ENCODE measurements around the gene OPA1.

The OPA1 gene

DNA sequence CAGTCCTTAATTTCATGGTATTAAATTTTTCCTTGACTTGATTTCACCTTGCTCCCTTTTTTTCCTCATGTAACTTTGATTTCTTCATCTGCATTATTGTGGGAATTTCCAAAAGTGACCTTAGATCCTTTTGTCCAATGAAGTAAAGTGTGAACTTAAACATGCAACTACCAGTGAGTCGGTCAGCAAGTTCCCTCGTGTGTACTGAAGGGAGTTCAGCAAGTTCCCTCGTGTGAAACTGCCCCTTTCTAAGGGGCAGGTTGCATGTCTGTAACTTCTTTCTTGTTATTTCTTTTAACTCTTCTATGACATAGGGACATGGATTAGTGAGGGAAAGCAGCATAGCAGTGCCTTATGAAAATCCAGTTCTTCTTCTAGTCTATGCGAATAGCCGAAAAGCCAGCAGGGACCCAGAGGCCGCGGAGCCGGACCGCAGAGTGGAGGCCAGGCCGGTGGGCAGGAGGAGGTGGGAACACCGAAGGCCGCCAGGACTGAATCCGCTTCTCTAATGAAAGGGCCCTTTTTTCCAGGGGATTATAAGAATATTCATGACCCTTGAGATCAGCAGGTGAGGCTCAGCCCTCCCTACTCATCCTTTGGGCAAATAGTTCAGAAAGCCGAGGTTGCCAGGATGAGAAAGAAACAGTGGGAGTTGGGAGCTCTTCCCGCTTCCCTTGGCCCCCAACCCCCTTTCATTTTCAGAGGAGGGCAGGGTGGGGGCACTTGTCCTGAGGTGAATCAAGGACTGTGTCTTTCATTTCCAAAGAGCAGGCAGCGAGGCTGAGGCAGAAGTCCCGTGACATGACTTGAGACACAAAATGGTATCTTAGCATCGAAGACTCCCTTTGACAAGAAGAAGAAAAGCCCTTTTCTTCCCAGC is 117.5 kb downstream of the OPA1 start:
- no peak for DNase-seq

- no peak for DNase-seq
Measured at GRCh38 chr3:193711166-193711485, 118.1 kb downstream of the OPA1 start.

- no peak for DNase-seq
Measured at GRCh38 chr3:193711523-193711963, 118.5 kb downstream of the OPA1 start.

DNA sequence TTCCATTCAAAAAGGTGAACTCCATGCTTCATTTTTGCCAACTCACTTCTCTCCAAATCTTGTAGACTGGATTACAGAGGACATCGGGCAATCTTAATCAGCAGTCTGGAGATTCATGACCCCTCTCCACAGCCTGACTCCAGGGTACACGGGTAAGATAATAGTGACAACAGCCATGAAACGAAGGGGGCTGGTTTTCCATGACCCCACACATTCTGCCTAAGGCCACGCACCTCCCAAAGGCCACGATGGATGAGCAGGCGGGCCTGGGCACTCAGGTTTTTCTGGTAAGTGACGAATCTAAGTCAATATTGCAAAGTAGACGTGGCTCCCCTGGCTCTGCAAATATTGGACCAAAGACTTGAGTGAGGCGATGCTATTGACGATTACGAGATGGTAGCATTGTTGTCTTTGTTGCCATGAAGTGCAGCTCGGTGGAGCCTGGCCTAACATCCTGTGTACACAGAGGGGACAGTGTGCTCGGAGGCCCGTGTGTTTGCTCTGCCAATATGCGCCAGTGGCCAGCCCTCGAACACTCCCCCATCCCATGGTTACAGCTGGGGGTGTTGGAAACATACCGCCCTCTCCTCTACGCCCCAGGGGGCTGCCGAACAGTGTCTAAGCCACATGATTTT is 119.1 kb downstream of the OPA1 start:
- DNase-seq, result peak in 2 of 3 experiments; percentile 82 to 95

DNA sequence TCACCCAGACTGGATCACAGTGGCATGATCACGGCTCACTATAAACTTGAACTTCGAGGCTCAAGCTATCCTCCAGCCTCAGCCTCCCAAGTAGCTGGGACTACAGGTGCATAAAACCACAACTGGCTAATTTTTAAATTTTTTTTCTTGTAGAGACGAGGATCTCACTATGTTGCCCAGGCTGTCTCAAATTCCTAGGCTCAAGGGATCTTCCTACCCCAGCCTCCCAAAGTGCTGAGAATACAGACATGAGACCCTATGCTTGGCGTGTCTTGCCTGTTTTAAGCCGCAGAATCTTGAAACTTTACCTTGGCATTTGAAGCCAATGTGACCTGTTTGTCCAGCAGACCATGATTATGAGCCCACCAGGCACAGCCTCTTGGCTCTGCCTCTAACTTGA is 119.9 kb downstream of the OPA1 start:
- no peak for DNase-seq

GRCh38 chr3:193714523-193715137 is 121.6 kb downstream of the OPA1 start:
- DNase-seq, result no peak

GRCh38 chr3:193716150-193716549 is 123.1 kb downstream of the OPA1 start:
- no peak for DNase-seq

DNA sequence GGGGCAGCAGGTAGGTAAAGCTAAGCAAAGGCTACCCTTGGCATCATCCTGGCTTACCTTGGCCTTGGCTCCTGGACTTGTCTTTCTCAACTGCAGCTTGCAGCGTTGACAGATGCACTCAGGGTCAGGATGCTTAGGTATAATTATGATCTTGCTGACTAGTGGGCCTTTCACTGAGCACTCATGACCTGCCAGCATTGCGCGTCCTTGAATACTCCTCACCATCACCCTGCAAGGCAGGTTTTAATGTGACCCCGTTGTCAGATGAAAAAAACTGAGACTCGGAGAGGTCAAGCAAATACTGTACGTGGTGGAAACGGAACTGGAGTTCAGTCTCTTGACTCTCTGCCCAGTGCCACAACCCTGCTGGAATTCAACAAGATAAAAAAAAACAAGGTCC is 126.7 kb downstream of the OPA1 start:
- no peak for DNase-seq

- DNase-seq, result no peak
Measured at GRCh38 chr3:193720169-193720568, 127.2 kb downstream of the OPA1 start.

DNA sequence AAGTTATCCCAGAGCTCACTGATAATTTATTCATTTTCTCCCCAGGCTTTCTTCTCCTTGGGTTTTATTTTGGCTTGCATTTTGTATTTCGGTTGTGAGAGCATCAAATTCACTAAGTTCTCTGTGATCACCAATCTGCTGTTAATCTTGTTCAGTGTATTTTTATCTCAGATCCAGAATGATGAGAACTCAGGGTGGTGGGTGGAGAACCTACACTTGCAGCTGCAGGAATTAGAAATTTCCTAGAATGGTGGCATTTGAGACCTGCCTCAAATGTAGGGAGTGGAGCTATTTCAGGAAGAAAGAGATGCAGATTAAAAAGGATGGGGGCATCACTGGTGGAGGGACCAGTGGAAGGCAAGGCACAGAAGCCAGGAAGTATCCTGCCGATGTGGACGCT is 129.6 kb downstream of the OPA1 start:
- DNase-seq, result no peak

DNA sequence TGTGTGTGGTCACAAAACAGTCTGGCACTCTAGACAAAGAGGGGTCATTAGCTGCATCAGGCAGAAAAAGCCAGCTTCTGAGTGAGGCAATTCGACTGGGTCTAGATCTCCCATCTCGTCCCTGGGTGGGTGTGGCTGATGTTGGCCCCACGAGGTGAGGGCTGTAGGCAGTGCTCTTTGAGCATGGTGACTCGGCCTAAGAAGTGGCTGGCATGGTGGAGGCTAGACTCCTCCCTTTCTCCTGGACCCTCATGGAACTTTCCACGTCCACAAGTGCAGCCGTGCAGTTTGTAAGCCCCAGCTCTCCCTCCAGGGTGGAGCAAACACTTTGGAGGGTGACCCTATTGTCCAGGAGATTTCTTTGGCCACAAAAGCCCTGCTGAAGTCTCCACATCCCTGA is 134.1 kb downstream of the OPA1 start:
- DNase-seq, result no peak

DNA sequence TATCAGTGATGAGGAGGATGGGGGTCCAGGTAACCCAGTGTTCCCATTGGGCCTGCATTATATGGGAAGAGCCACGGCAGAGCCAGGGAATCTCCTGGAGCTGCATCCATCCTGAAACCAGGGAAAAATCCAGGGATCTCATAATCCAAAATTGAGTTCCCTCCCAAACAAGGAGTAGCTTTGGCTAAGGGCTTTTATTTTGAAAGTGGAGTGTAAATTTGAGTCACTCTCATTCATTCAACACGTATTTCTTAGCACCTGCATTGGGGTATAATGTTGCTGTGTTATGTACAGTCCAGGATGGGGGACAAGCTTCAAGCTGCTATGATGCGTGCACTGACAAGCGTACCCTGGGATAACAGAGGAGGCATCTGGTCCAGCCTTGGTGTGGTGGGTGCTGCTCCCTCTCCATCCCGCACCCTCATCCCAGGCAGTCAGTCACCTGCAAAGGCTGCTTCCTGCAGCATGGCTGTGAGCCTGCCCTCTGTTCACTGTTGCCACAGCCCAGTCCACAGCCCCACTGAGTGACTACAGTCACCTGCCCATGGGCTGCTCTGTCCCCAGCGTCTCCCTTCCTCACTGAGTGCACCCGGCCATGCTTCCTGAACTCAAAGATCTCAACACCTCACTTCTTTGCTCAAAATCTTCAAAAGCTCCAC is 135.6 kb downstream of the OPA1 start:
- no peak for DNase-seq

GRCh38 chr3:193729088-193729465 is 136.1 kb downstream of the OPA1 start:
- DNase-seq, result no peak

- no peak for DNase-seq
Measured at GRCh38 chr3:193729601-193730000, 136.6 kb downstream of the OPA1 start.

GRCh38 chr3:193730511-193730910 is 137.5 kb downstream of the OPA1 start:
- peak in 2 of 3 experiments; percentile 36 to 63 for DNase-seq

- no peak for DNase-seq
Measured at GRCh38 chr3:193730976-193731375, 138.0 kb downstream of the OPA1 start.

DNA sequence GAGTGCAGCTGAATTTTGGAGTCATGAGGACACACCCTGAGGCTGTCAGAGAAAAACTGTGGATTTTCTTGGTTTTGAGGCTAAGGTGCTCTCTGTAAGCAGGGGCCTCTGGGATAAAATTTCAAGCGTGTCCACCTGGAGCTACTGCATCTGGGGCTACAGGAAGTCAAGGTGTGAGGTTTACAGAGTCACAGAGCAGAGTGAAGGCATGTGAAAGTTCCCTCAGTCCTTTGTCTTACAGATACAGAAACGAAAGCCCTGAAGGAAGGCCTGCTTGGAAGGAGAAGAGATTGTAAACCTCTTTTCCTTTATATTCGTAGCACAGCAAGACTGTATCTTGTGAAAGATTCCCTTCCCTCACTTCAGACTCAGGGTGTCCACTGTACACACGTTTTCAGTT is 138.6 kb downstream of the OPA1 start:
- no peak for DNase-seq

DNA sequence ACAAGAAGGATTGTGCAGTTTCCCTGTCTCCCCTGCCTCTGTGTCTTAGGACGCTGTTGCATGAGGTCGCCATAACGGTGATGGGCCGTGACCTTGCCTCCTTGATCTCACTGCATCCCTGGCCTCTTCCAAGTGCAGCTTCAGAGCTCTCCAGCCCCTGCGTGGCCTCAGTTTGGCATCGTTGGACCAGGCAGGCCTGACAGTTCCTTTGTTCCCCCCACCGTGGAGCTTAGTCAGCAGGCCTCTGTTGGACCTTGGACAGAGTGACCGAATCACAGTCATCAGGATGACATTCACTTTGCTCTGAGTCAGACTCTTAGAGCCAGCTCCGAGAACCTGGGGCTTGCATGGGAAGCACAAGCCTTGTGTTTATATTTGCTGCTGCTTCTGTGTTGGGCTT is 139.4 kb downstream of the OPA1 start:
- DNase-seq, result no peak

DNA sequence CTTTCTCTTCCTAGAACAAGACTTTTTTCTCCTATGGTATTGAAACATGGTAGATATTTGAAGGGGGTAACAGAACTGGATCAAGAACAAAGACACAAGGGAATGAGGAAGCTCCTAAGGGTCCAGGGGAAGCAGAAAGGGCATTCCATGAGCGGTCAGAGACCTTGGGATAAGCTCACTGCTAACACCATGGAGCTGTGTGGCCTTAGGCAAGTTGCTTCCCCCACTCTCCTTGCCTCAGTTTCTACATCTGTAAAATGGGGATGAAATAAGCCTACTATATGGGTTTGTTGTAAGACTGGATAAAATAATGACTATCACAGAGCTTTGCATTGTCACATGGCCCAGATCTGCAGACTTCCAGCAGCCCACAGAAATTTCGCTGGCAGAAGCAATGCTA is 139.8 kb downstream of the OPA1 start:
- no peak for DNase-seq

DNA sequence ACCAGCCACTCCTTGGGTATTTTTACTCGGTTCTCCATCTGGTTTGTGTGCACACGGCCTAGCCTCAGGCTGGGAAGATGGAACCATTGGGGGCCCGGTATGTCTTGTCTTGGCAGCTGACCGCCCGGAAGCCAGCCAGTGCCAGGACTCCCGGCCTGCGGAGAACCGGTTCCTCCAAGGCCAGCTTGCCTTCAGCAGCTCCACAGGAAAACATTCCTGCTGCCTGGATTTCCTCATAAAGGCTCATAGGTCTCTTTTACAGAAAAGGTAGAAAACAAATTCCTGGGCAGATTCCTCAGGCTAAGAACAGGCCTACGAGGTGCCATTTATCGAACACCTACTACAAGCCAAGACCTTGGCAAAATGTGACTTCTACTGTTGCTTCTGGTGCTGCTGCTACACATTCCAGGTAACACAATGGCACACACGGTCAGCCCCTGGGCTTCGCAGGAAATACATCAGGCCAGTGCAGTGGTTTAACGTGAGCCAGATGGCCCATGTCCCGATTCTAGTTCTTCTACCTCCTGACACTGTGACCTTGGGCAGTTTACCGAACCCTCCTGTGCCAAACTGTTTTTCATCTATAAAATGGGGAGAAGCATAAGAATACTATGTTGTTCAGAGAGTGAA is 141.8 kb downstream of the OPA1 start:
- no peak for DNase-seq

DNA sequence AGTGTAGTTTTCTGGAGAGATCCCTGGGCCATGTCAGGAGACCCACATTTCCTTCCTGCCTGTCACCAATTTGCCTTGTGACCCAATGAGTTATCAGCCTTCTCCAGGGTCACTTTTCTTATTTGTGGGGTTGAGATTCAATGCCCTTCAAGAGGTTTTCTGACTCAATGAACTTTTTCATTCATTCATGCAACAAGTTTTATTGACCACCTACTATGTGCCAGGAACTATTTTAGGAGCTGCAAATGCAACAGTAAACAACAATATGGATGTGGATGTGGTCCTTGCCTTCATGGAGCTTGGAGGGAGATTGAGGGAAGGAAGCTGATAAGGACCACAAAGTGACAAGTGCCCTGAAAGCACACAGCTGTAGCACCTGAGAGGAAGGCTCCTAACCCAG is 142.8 kb downstream of the OPA1 start:
- no peak for DNase-seq

GRCh38 chr3:193736616-193737015 is 143.6 kb downstream of the OPA1 start:
- no peak for DNase-seq

DNA sequence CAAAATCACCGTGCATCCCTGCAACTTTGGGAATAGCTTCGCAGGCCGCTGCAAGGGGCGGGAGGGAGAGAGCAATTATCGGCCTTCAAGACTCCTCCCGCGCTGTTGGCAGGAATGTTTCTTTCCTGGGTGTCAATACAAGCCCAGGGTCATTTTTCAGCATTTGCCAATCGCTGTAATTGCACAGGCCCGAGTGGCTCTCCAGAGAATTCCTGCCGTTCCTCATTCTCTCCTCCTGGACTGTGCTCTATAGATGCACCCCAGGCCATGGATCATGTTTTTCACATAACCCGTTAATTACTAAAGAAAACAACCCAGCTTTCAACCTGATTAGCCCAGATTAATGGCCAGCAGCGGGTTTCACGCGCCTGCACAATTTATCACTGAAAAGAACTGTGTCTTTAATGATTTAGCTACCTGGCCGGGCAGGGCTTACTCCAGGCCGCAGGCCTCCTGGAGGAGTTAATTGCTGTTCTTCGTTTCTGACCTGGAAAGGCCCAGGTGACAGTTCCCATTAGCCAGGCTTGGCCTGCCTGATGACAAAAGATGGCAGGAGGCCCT is 144.3 kb downstream of the OPA1 start:
- peak; percentile 14 to 98 (median 88) for DNase-seq
